GM23248 (cell line): ENCODE results near the gene CROCC2.

Source experiments
- EZH2 ChIP-seq: fragments of 200-600 bp; sonication (generic); IDR thresholded peaks from 2 replicates; pipeline ENCODE4 v1.6.1; 2018; ENCODE audit warnings: antibody characterized with exemption, mild to moderate bottlenecking; ENCODE audit not compliant: insufficient read depth, poor library complexity, severe bottlenecking
- EZH2phosphoT487 ChIP-seq: fragments of 200-600 bp; sonication (generic); IDR thresholded peaks from 2 replicates; pipeline ENCODE4 v1.6.1; 2018; ENCODE audit warnings: antibody characterized with exemption, moderate library complexity, mild to moderate bottlenecking, low read depth; ENCODE audit not compliant: insufficient read depth

- TF ChIP-seq EZH2 (no peak), EZH2phosphoT487 (no peak)
Measured at GRCh38 chr2:240919786-240920782, 13.9 kb downstream of the CROCC2 start.
